Measurements from ENCODE around the gene NFAM1. TPM values are rescaled to one million over a fixed set of nuclear protein-coding genes. Genes with fewer than 3 reads are reported as not detected.

NFAM1 gene
- total and polyA plus RNA-seq, 7 experiments from 2014 or later, result 0.03 to 40.3 (median 0.57) TPM

DNA sequence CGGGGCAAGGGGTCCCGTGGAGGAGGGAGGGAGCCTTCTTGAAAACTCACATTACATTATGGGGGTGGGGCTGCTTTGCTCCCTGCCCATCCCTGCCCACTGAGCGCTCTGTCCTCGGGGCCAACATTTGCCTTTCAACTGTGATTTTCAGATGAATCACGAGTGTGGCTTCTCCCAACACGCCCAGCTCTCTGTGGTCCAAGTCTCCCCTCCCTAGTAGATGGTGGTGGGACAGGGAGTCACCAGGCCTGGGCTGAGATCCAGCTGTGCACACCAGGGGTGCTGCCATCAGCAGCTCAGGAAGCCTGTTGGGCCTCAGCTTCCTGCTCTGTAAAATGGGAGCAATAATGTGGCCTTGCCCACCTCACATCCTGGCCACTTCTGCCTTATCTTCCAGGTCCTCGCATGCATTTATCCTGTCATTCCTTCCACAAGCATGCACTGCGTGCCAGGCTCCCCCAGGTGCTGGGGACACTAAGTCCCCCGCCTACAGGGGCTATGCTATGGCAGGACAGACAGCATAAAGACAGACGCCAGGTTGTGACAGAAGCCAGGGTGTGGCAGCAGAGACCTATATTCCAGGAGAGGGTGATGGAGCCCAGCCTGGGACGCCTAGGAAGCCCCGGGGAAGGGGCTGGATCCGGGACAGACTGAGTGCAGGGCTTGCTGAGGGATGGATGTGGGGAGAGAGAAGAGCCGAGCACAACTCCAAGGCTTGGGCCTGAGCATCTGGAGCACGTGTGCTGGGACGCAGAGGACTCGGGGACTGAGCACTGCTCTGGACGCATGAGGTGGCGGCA lies 30.5 kb downstream of the NFAM1 start:
- ATAC-seq, result no peak
- Histone ChIP-seq H3K4me3 (ENCODE audit: low read length) (no peak overlapping the region), H3K4me1 (ENCODE audit: control insufficient read depth in 2 of 2, insufficient read depth in 2 of 2, low read length in 2 of 2) (no peaks in the 10 kb centered on the region), H3K9me3 (ENCODE audit: control insufficient read depth in 2 of 3, low read length in 3 of 3) (no peaks in the 10 kb centered on the region), H3K27ac (ENCODE audit: low read depth, low read length) (no peak overlapping the region), H3K27me3 (ENCODE audit: control insufficient read depth in 2 of 2, insufficient read depth in 2 of 2, low read length in 2 of 2) (no peaks in the 10 kb centered on the region), H3K36me3 (ENCODE audit: control insufficient read depth in 2 of 3, insufficient read depth in 3 of 3, low read length in 3 of 3) (no peaks in the 10 kb centered on the region)
- Mint-ChIP-seq H3K4me3 (no peak overlapping the region), H3K27ac (peak overlapping the region in 1 of 9 donors; percentile 6), H3K36me3 (no peaks in the 10 kb centered on the region), H3K9me3 (no peaks in the 10 kb centered on the region), H3K27me3 (no peaks in the 10 kb centered on the region), H3K4me1 (peaks cover 0 to 9% (median 0%) of the 10 kb centered on the region in 7 donors)
- intact Hi-C loops (cut with micrococcal nuclease), result no loop called here
- CTCF ChIA-PET, result no interaction called here
- POLR2A ChIA-PET, result no interaction called here
- no peak for DNase-seq

DNA sequence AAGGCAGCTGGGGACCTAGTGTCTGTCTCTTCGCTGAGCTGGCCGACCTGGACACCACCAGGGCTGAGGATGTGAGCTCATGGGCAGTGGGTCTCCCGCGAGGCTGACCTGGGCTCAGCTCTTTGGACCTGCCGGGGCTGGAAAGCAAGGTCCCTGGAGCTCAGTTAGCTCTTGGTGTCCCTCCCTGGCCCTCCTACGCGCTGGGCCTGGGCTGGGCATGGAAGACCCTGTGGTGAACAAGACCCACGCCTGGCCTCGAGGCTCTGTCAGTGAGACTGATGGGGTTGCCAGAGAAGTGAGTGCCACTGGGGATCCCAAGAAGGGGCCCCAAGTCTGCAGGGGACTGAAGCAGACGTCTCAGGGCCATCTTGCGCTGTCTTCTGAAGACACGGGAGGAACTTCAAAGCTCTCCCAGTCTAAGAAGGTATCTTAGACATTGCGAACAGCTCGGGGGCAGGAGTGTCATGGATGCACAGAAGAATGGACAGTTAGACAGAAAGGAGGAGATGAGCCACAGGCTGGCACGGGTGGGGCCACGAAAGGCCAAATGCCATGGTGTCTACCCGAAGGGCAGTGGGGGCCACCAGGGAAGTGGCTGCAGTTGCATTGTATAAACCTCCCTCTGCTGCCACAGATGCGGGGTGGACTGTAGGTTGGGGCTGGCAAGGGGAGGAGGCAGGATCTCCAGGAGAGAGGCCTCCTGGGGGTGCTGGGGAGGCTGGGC lies 31.2 kb downstream of the NFAM1 start:
- Histone ChIP-seq H3K27me3 (ENCODE audit: control insufficient read depth in 2 of 2, insufficient read depth in 2 of 2, low read length in 2 of 2) (no peaks in the 10 kb centered on the region), H3K36me3 (ENCODE audit: control insufficient read depth in 2 of 3, insufficient read depth in 3 of 3, low read length in 3 of 3) (no peaks in the 10 kb centered on the region), H3K27ac (ENCODE audit: low read depth, low read length) (no peak overlapping the region), H3K4me1 (ENCODE audit: control insufficient read depth in 2 of 2, insufficient read depth in 2 of 2, low read length in 2 of 2) (no peaks in the 10 kb centered on the region), H3K4me3 (ENCODE audit: low read length) (no peak overlapping the region), H3K9me3 (ENCODE audit: control insufficient read depth in 2 of 3, low read length in 3 of 3) (no peaks in the 10 kb centered on the region)
- Mint-ChIP-seq H3K36me3 (no peaks in the 10 kb centered on the region), H3K27me3 (no peaks in the 10 kb centered on the region), H3K4me3 (no peak overlapping the region), H3K27ac (no peak overlapping the region), H3K4me1 (peaks cover 0 to 13% (median 5%) of the 10 kb centered on the region in 7 donors), H3K9me3 (no peaks in the 10 kb centered on the region)
- intact Hi-C loops (cut with micrococcal nuclease), result no loop called here
- ATAC-seq, result no peak
- CTCF ChIA-PET, result no interaction called here
- no peak for DNase-seq
- POLR2A ChIA-PET, result no interaction called here

DNA sequence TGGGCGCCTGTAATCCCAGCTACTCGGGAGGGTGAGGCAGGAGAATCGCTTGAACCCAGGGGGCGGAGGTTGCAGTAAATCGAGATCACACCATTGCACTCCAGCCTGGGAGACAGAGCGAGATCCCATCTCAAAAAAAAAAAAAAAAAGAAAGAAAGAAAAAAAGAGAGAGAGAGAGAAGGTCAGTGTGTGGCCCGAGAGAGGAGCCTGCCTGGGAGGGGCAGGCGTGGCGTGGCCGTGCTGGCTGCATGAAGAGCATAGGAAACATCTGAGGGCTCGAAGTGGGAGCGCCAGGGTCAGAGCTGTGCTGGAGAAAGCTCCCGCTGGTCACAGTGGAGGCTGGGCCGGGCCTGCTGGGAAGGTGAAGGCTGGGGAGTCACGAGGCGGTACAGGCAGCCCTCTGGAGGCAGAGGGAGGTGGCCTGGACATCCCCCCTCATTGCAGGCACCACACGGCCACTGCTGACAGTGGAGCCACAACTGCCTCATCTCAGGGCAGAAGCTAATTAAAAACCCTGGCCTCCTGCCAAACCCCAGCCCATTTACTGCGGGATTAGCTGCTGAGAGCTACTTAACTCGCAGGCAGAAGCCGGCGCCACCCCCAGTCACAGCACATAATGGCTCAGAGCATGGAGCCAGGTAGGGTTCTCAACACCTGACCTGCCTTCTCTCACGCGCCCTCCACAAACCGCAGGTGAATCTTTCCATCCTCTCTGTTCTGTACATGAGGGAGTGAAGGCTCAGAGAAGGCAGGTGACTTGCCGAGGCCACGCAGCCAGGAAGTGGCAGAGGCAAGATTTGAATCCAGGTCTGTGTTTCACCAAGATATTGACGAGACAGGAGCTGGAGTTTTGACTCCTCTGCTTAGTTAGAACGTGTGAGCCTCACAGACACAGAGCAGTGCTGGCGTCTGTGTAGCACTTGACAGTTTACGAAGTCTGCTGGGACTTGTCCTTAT lies 32.6 kb downstream of the NFAM1 start:
- Mint-ChIP-seq H3K27me3 (no peaks in the 10 kb centered on the region), H3K36me3 (no peaks in the 10 kb centered on the region), H3K4me3 (no peak overlapping the region), H3K4me1 (peaks cover 0 to 13% (median 5%) of the 10 kb centered on the region in 7 donors), H3K9me3 (no peaks in the 10 kb centered on the region), H3K27ac (no peak overlapping the region)
- DNase-seq, result no peak
- no peak overlapping the region for H3K4me3 ChIP-seq (ENCODE audit: low read length)
- H3K9me3 ChIP-seq (ENCODE audit: control insufficient read depth in 2 of 3, low read length in 3 of 3), result no peaks in the 10 kb centered on the region
- no peaks in the 10 kb centered on the region for H3K27me3 ChIP-seq (ENCODE audit: control insufficient read depth in 2 of 2, insufficient read depth in 2 of 2, low read length in 2 of 2)
- POLR2A ChIA-PET, result no interaction called here
- H3K27ac ChIP-seq (ENCODE audit: low read depth, low read length), result no peak overlapping the region
- intact Hi-C loops (cut with micrococcal nuclease), result no loop called here
- H3K36me3 ChIP-seq (ENCODE audit: control insufficient read depth in 2 of 3, insufficient read depth in 3 of 3, low read length in 3 of 3), result no peaks in the 10 kb centered on the region
- no peaks in the 10 kb centered on the region for H3K4me1 ChIP-seq (ENCODE audit: control insufficient read depth in 2 of 2, insufficient read depth in 2 of 2, low read length in 2 of 2)
- CTCF ChIA-PET, result no interaction called here
- ATAC-seq, result no peak

DNA sequence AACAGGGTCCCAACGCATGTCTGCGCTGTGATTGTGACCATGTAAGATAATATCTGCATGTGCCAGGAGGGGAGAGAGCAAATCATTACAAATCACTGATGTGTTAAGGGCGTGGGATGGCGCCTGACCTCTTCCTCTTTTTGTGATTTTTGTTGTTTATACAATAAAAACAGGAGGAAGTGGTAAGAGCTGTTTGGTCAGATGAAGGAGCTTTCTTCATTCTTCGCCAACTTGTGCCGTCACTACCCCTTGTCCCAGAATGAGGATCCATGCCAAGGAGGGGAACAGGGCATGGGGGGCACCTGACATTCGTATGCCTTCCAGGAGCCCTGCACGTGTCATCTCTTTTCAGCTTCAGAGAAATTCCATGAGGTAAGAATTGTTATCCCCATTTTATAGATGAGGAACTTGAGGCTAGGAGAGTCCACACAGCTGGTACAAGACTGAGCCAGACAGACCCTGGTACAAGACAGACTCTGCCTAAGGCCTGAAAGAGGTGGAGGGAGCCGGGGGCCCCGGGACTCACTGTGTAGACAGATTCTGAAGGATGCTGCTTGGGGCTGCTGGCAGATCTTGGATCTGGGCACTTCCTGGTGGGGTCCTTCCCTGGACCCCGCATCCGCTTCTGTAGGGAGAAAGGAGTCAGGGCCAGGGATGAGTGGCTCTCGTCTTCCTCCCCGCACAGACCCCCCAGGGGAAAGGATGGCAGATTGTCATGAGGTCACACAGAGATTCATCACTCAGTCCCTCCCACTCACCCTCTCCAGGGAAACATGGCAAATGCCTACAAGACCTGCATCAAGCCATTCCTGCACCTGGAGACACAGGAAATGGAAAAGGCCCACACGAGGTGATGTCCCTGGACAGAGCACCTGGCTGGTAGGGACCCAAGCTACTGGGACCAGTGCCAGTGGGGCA lies 34.6 kb downstream of the NFAM1 start:
- Histone ChIP-seq H3K4me1 (ENCODE audit: control insufficient read depth in 2 of 2, insufficient read depth in 2 of 2, low read length in 2 of 2) (no peaks in the 10 kb centered on the region), H3K27ac (ENCODE audit: low read depth, low read length) (no peak overlapping the region), H3K36me3 (ENCODE audit: control insufficient read depth in 2 of 3, insufficient read depth in 3 of 3, low read length in 3 of 3) (no peaks in the 10 kb centered on the region), H3K27me3 (ENCODE audit: control insufficient read depth in 2 of 2, insufficient read depth in 2 of 2, low read length in 2 of 2) (no peaks in the 10 kb centered on the region), H3K9me3 (ENCODE audit: control insufficient read depth in 2 of 3, low read length in 3 of 3) (no peaks in the 10 kb centered on the region), H3K4me3 (ENCODE audit: low read length) (no peak overlapping the region)
- DNase-seq, result no peak
- intact Hi-C loops (cut with micrococcal nuclease), result no loop called here
- H3K4me1 Mint-ChIP-seq, result peaks cover 0 to 13% (median 5%) of the 10 kb centered on the region in 7 donors
- ATAC-seq, result peak; percentile 83
- peak overlapping the region in 1 of 10 donors; percentile 28 for H3K4me3 Mint-ChIP-seq
- H3K36me3 Mint-ChIP-seq, result no peaks in the 10 kb centered on the region
- no peaks in the 10 kb centered on the region for H3K9me3 Mint-ChIP-seq
- ChIA-PET POLR2A (no interaction called here), CTCF (no interaction called here)
- H3K27me3 Mint-ChIP-seq, result no peaks in the 10 kb centered on the region
- H3K27ac Mint-ChIP-seq, result no peak overlapping the region

DNA sequence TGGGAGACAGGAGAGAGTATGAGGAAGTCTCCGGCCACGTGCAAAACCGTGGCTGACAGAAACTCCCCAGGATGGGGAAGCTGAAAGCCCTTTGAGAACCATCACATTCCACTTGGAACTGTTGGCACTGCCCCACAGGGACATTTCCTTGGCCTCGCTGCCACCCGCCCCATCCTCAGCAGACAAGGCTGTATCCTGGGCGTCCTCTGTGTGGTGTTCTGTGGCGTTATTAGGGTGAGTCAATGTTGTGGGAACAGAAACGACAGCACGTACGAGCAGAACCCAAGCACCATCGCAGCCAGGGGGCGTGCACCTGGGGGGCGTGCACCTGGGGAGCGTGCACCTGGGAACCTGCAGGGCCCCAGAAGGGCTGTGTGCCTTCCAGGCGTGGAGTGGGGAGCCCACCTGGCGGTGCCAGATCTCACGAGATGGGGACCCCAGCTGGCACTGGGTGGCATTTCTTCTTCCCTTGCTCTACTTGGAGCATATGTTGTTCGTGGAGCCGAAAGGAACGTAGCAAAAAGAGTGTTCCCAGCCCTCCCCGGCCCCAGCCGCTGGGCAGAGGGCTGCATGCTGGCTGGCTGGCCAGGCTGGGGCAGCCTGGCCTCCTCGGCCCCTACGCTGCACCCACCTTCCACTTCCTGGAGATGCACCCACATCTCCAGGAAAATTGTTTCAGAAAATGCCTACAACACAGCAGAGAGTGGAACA lies 35.4 kb downstream of the NFAM1 start:
- Mint-ChIP-seq H3K4me3 (peak overlapping the region in 2 of 10 donors; percentile 28 to 35), H3K36me3 (no peaks in the 10 kb centered on the region), H3K9me3 (no peaks in the 10 kb centered on the region), H3K27ac (no peak overlapping the region), H3K4me1 (peaks cover 0 to 13% (median 5%) of the 10 kb centered on the region in 7 donors), H3K27me3 (peaks cover 0 to 6% (median 0%) of the 10 kb centered on the region in 5 donors)
- H3K27me3 ChIP-seq (ENCODE audit: control insufficient read depth in 2 of 2, insufficient read depth in 2 of 2, low read length in 2 of 2), result no peaks in the 10 kb centered on the region
- H3K4me1 ChIP-seq (ENCODE audit: control insufficient read depth in 2 of 2, insufficient read depth in 2 of 2, low read length in 2 of 2), result no peaks in the 10 kb centered on the region
- H3K9me3 ChIP-seq (ENCODE audit: control insufficient read depth in 2 of 3, low read length in 3 of 3), result no peaks in the 10 kb centered on the region
- no peaks in the 10 kb centered on the region for H3K36me3 ChIP-seq (ENCODE audit: control insufficient read depth in 2 of 3, insufficient read depth in 3 of 3, low read length in 3 of 3)
- no peak overlapping the region for H3K4me3 ChIP-seq (ENCODE audit: low read length)
- ATAC-seq, result peak; percentile 52
- ChIA-PET POLR2A (no interaction called here), CTCF (no interaction called here)
- no peak for DNase-seq
- no peak overlapping the region for H3K27ac ChIP-seq (ENCODE audit: low read depth, low read length)
- intact Hi-C loops (cut with micrococcal nuclease), result no loop called here
